Ishikawa (cell line): ENCODE measurements around the gene PCDH9.

Experiments used
- CEBPB ChIP-seq: IDR thresholded peaks from 2 replicates; pipeline ENCODE4 v1.6.1; 2012
- CREB1 ChIP-seq: IDR thresholded peaks from 2 replicates; pipeline ENCODE4 v1.6.1; 2012; ENCODE audit warnings: low read depth
- EGR1 ChIP-seq: IDR thresholded peaks from 2 replicates; pipeline ENCODE4 v1.6.1; 2012
- EP300 ChIP-seq: IDR thresholded peaks from 2 replicates; pipeline ENCODE4 v1.6.1; 2012; ENCODE audit warnings: borderline replicate concordance
- FOXM1 ChIP-seq: IDR thresholded peaks from 2 replicates; pipeline ENCODE4 v1.6.1; 2012; ENCODE audit warnings: low read depth, borderline replicate concordance
- MAX ChIP-seq: IDR thresholded peaks from 2 replicates; pipeline ENCODE4 v1.6.1; 2012
- NFIC ChIP-seq: IDR thresholded peaks from 2 replicates; pipeline ENCODE4 v1.6.1; 2012
- RAD21 ChIP-seq: IDR thresholded peaks from 2 replicates; pipeline ENCODE4 v1.6.1; 2012; ENCODE audit warnings: low read depth
- REST ChIP-seq: IDR thresholded peaks from 2 replicates; pipeline ENCODE4 v1.6.1; 2012; ENCODE audit warnings: low read depth, mild to moderate bottlenecking
- TAF1 ChIP-seq: IDR thresholded peaks from 2 replicates; pipeline ENCODE4 v1.6.1; 2012; ENCODE audit warnings: low read depth, mild to moderate bottlenecking
- TCF12 ChIP-seq: IDR thresholded peaks from 2 replicates; pipeline ENCODE4 v1.6.1; 2012; ENCODE audit warnings: low read depth
- TEAD4 ChIP-seq: IDR thresholded peaks from 2 replicates; pipeline ENCODE4 v1.6.1; 2012
- USF1 ChIP-seq: IDR thresholded peaks from 2 replicates; pipeline ENCODE4 v1.6.1; 2012
- YY1 ChIP-seq: IDR thresholded peaks from 2 replicates; pipeline ENCODE4 v1.6.1; 2012; ENCODE audit warnings: low read depth
- ZBTB7A ChIP-seq: IDR thresholded peaks from 2 replicates; pipeline ENCODE4 v1.6.1; 2012; ENCODE audit warnings: low read depth

PCDH9 gene

GRCh38 chr13:66937423-66937822 lies 292.7 kb downstream of the PCDH9 start:
- no peak for TF ChIP-seq RAD21
- no peak for TF ChIP-seq YY1
- no peak for TF ChIP-seq MAX
- no peak for TF ChIP-seq TCF12
- no peak for TF ChIP-seq EP300

GRCh38 chr13:66933994-66934393 lies 296.1 kb downstream of the PCDH9 start:
- no peak for TF ChIP-seq YY1
- TF ChIP-seq MAX: no peak
- TF ChIP-seq TEAD4: no peak
- no peak for TF ChIP-seq NFIC

- no peak for TF ChIP-seq FOXM1
- TF ChIP-seq RAD21: no peak
- TF ChIP-seq EP300: no peak
- TF ChIP-seq YY1: no peak
- TF ChIP-seq CREB1: no peak
- no peak for TF ChIP-seq TCF12
- TF ChIP-seq TAF1: no peak
- TF ChIP-seq ZBTB7A: no peak
- TF ChIP-seq MAX: no peak
- no peak for TF ChIP-seq CEBPB
- TF ChIP-seq USF1: no peak
- no peak for TF ChIP-seq NFIC
- TF ChIP-seq TEAD4: no peak
- TF ChIP-seq EGR1: no peak
- no peak for TF ChIP-seq REST
Observed at GRCh38 chr13:66933527-66933926, 296.6 kb downstream of the PCDH9 start.

GRCh38 chr13:66927562-66927961 lies 302.6 kb downstream of the PCDH9 start:
- TF ChIP-seq TAF1: no peak
- no peak for TF ChIP-seq CEBPB
- no peak for TF ChIP-seq CREB1
- TF ChIP-seq FOXM1: no peak
- no peak for TF ChIP-seq RAD21
- no peak for TF ChIP-seq ZBTB7A
- TF ChIP-seq EP300: no peak
- TF ChIP-seq EGR1: no peak
- TF ChIP-seq YY1: no peak
- no peak for TF ChIP-seq TCF12
- no peak for TF ChIP-seq NFIC
- TF ChIP-seq TEAD4: no peak
- no peak for TF ChIP-seq USF1

- TF ChIP-seq MAX (no peak), TEAD4 (no peak), EGR1 (no peak), REST (no peak), TCF12 (no peak), ZBTB7A (no peak), RAD21 (no peak), CREB1 (no peak), FOXM1 (no peak)
Observed at GRCh38 chr13:66926851-66927524, 303.1 kb downstream of the PCDH9 start.

- TF ChIP-seq FOXM1: no peak
- no peak for TF ChIP-seq USF1
- TF ChIP-seq EGR1: no peak
- TF ChIP-seq TCF12: no peak
- no peak for TF ChIP-seq MAX
- no peak for TF ChIP-seq EP300
- no peak for TF ChIP-seq YY1
- TF ChIP-seq CREB1: no peak
- TF ChIP-seq ZBTB7A: no peak
- no peak for TF ChIP-seq TEAD4
- TF ChIP-seq REST: no peak
- no peak for TF ChIP-seq RAD21
- TF ChIP-seq NFIC: no peak
- TF ChIP-seq CEBPB: no peak
Observed at GRCh38 chr13:66926200-66926850, 303.8 kb downstream of the PCDH9 start.
